Stimulated activated effector memory CD8-positive, alpha-beta T cell treated with anti-CD3 and anti-CD28 coated beads, Interleukin-12 subunit alpha, Interleukin-12 subunit beta, amount 100 ng/mL, for 72 hours (primary cell): ENCODE data around the gene ZC3H14.

Source experiments
- ATAC-seq: fragments of 150-1000 bp; cut with Tn5 transposase; 2 replicates; pipeline ENCODE4 v1.10.0; 2021
- DNase-seq, 2 donors: peaks; one replicate each; pipeline ENCODE4 v3.0.0; 2021 to 2022; ENCODE audit warnings: low spot score in 2 of 2
- H3K27ac Mint-ChIP-seq: one replicate; pipeline ENCODE4 v1.8.0; 2022; ENCODE audit warnings: mild to moderate bottlenecking, mixed read lengths
- H3K36me3 Mint-ChIP-seq: one replicate; pipeline ENCODE4 v1.8.0; 2022; ENCODE audit warnings: mild to moderate bottlenecking, mixed read lengths
- H3K4me1 Mint-ChIP-seq: one replicate; pipeline ENCODE4 v1.8.0; 2022; ENCODE audit warnings: mixed read lengths
- H3K4me3 Mint-ChIP-seq: one replicate; pipeline ENCODE4 v1.8.0; 2022; ENCODE audit warnings: mild to moderate bottlenecking, mixed read lengths
- H3K9me3 Mint-ChIP-seq: one replicate; pipeline ENCODE4 v1.8.0; 2022; ENCODE audit warnings: mixed read lengths

The ZC3H14 gene

DNA sequence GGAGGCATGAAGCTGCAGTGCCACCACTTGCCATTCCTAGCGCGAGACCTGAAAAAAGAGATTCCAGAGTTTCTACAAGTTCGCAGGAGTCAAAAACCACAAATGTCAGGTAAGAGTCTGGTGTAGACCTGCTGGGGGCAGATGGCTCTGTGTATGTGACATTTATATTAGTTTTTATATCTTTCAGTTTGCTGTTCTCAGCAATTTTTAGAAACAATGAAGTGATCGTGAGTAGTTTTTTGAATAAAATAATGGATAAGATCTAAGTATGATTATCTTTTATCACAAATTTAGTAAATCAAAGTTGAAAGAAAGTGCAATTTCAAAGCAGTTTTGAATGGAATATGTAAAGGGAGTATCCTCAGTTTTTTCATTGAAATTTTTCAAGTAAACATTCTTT is 9.3 kb downstream of the ZC3H14 start:
- Mint-ChIP-seq H3K9me3 (peaks cover 4% of the 10 kb centered on the region), H3K4me1 (peaks cover 5% of the 10 kb centered on the region), H3K36me3 (peaks cover 98% of the 10 kb centered on the region), H3K4me3 (no peak overlapping the region), H3K27ac (no peak overlapping the region)
- ATAC-seq: no peak
- no peak for DNase-seq

DNA sequence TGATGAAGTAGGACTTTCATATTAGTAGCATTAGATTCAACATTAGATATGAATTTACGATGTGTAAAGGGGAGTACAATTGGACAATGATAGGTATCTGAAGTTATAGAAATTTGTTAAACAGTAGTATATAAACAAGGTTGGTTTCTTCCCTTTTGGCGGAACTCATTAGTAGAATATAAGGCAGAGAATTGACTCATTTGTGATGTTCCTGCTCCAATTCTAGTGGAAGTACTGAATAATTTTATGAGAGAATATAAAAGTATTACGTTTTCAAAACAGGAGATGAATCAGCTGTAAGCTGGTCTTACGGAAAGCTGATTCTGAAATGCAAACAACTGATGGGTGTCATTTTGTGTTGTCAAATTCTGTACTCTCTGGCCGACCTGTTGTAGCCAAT is 13.4 kb downstream of the ZC3H14 start:
- Mint-ChIP-seq H3K27ac (no peak overlapping the region), H3K4me1 (no peaks in the 10 kb centered on the region), H3K9me3 (no peaks in the 10 kb centered on the region), H3K4me3 (no peak overlapping the region), H3K36me3 (peaks cover 100% of the 10 kb centered on the region)
- ATAC-seq (no peak), DNase-seq (no peak)

DNA sequence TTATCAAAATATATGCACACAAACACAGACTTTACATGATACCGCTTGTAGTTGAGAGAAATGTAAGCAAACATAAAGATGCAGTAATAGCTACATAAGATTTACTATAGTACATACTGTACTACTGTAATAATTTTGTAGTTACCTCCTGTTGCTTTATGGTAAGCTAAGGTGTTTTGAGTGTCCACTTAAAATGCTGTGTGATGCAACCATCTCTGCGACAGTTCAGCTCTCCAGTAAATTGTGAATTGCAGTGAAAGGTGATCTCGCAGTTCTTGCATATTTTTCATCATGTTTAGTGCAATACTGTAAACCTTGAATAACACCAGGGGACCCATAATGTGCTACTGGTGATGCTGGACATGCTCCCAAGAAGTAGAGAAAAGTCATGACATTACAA is 21.6 kb downstream of the ZC3H14 start:
- Mint-ChIP-seq H3K9me3 (no peaks in the 10 kb centered on the region), H3K27ac (no peak overlapping the region), H3K4me3 (no peak overlapping the region), H3K4me1 (peaks cover 1% of the 10 kb centered on the region), H3K36me3 (peaks cover 94% of the 10 kb centered on the region)
- ATAC-seq: no peak
- no peak for DNase-seq

DNA sequence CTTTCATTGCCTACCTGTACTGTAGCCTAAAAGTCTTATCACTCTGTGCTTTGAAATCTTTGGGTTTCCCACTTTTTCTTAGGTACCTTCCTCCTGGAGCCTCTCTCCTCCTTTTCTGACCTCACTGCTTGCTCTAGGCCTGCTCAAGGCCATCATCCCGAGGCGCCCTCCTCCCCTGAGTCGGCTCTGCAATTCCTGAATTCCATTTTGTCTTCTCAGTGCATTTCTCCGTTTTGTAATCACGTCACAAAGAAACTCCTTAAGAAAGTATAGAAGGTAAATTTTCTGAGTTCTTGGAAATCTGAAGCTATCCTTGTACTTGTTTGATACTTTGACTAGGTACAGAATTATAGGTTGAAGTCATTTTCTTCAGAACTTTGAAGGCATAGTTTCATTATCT is 25.2 kb downstream of the ZC3H14 start:
- H3K9me3 Mint-ChIP-seq: no peaks in the 10 kb centered on the region
- peaks cover 11% of the 10 kb centered on the region for H3K4me1 Mint-ChIP-seq
- no peak overlapping the region for H3K4me3 Mint-ChIP-seq
- ATAC-seq (no peak), DNase-seq (no peak)
- no peak overlapping the region for H3K27ac Mint-ChIP-seq
- H3K36me3 Mint-ChIP-seq: peaks cover 94% of the 10 kb centered on the region

DNA sequence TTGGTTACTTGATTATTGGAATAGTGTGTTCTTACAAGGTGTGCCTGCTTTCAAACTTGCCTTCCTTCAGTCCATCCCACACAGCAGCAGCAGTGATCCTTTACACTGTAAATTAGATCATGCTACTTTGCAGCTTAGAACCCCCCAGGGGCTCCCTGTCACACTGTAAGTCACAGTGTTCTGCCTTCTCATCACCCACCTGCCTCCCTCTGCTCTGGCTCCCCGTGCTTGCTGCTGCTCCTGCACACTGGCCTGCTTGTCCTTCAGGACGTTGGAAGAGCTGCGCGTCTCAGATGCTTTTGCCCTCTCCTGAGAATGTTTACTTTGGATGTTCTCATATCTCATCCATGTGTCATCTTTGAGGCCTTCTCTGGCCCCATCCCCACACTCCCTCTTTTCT is 27.3 kb downstream of the ZC3H14 start:
- Mint-ChIP-seq H3K4me1 (peaks cover 11% of the 10 kb centered on the region), H3K9me3 (no peaks in the 10 kb centered on the region), H3K36me3 (peaks cover 95% of the 10 kb centered on the region), H3K4me3 (no peak overlapping the region), H3K27ac (peak overlapping the region; percentile 46)
- ATAC-seq (no peak), DNase-seq (no peak)

DNA sequence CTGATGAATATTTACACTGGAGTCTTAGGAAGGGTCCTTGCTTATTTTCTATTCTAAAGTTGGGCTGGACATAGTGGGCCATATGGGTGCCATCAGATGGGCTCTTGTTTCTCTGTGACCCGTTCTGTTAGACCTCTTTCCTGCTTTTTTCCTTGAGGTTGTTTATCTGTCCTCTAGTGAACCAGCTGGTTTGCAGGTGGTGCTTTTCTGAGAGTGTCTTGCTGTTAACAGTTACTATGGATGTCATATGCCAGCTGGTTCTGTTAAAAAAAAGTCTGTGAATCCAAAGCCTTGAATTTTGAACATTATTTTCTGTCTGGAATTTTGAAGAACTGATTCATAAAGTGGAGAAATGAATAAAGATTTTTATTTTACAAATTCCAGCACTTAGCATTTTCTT is 29.2 kb downstream of the ZC3H14 start:
- peaks cover 13% of the 10 kb centered on the region for H3K4me1 Mint-ChIP-seq
- H3K9me3 Mint-ChIP-seq: no peaks in the 10 kb centered on the region
- H3K27ac Mint-ChIP-seq: no peak overlapping the region
- no peak overlapping the region for H3K4me3 Mint-ChIP-seq
- ATAC-seq (no peak), DNase-seq (no peak)
- H3K36me3 Mint-ChIP-seq: peaks cover 93% of the 10 kb centered on the region

DNA sequence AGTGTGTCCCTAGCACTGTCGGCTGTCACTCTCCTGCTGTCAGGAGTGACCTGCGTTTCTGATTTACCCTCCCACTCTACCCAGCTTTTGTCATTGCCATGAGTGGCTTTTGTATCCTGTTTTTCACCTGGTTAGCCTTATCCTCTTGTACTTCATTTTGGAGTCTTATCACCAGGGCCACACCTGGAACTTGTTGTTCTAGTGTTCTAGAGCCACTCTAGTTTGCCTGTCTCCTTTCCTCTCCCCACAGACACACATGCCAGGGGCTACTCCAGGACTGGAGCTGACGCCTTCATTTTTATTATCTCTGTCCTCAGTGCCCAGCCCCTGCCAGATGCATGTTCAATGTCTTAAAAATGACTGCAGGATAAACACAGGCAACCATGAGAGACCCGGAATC is 34.2 kb downstream of the ZC3H14 start:
- DNase-seq (no peak), ATAC-seq (no peak)
- peak overlapping the region; percentile 63 for H3K27ac Mint-ChIP-seq
- no peak overlapping the region for H3K4me3 Mint-ChIP-seq
- H3K36me3 Mint-ChIP-seq: peaks cover 94% of the 10 kb centered on the region
- H3K4me1 Mint-ChIP-seq: peaks cover 38% of the 10 kb centered on the region
- H3K9me3 Mint-ChIP-seq: no peaks in the 10 kb centered on the region

DNA sequence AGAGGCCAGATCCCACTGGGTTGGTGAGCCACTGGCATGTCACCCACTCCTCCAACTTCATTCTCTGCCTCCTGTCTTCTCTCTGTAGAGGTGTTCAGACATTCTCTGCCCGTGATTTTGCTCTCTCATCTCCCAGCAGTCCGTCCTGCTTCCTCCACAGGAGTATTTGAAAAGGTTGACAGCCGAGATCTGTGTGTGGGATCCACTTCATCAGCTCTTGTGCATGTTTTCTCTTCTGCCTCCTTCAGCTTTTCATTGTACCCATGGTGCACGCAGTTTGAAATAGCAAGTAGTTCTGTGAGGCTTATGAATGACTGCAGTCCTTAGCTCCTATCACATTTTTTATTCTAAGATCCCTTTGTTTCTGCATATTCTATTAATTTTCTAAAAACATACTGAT is 34.8 kb downstream of the ZC3H14 start:
- H3K4me1 Mint-ChIP-seq: peaks cover 38% of the 10 kb centered on the region
- no peak for ATAC-seq
- H3K36me3 Mint-ChIP-seq: peaks cover 94% of the 10 kb centered on the region
- DNase-seq: no peak
- peak overlapping the region; percentile 63 for H3K27ac Mint-ChIP-seq
- H3K4me3 Mint-ChIP-seq: no peak overlapping the region
- no peaks in the 10 kb centered on the region for H3K9me3 Mint-ChIP-seq

DNA sequence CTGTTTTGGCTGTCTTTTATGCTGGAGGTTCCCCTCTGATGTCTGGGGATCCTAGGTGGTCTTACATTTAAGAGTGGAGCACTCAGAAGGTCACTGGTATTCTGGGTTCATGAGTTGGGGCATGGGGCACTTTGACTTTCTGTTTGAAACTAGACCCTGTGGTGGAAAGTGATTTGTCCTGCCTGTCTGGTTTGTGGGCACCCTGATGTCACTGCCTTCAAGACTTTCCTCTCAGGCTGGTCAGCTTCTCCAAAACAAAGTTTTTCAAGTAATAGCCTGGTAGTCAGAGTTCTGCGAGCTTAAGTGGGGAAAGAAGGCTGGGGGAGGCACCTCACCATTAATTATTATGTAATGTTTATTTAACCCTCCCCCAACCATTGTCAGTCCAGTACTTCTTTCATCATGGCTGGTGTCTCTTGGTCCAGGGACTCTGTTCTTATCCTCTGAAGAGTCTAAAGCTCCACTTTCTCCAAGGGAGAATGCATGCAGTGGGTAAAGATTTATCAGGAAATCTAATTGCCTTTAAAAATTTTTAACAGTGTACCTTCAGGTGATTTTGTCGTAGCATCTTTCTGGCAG is 35.3 kb downstream of the ZC3H14 start:
- no peak for DNase-seq
- no peak for ATAC-seq
- Mint-ChIP-seq H3K36me3 (peaks cover 91% of the 10 kb centered on the region), H3K4me3 (no peak overlapping the region), H3K9me3 (no peaks in the 10 kb centered on the region), H3K4me1 (peaks cover 38% of the 10 kb centered on the region), H3K27ac (no peak overlapping the region)

DNA sequence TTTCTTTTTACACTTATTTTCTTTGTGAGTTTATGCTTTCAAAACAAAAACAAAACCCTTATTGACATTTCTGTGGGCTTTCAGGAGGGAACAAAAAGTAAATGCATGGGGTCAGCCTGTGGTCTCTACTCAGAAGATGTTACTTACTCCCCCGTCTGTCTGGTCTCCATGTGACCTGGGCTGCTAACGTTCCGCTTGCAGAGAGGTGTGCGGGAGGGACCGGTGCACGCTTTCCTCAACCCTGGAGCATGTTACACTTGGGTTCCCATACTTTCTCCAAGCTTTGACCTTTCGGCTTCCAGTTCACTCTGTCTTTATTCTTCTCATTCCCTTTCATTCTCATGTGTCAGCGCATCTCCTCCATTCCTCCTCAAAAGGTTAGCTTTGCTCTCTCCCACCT is 36.5 kb downstream of the ZC3H14 start:
- Mint-ChIP-seq H3K4me1 (peaks cover 38% of the 10 kb centered on the region), H3K27ac (peak overlapping the region; percentile 75), H3K9me3 (no peaks in the 10 kb centered on the region), H3K4me3 (peak overlapping the region; percentile 55), H3K36me3 (peaks cover 91% of the 10 kb centered on the region)
- no peak for ATAC-seq
- DNase-seq: no peak

DNA sequence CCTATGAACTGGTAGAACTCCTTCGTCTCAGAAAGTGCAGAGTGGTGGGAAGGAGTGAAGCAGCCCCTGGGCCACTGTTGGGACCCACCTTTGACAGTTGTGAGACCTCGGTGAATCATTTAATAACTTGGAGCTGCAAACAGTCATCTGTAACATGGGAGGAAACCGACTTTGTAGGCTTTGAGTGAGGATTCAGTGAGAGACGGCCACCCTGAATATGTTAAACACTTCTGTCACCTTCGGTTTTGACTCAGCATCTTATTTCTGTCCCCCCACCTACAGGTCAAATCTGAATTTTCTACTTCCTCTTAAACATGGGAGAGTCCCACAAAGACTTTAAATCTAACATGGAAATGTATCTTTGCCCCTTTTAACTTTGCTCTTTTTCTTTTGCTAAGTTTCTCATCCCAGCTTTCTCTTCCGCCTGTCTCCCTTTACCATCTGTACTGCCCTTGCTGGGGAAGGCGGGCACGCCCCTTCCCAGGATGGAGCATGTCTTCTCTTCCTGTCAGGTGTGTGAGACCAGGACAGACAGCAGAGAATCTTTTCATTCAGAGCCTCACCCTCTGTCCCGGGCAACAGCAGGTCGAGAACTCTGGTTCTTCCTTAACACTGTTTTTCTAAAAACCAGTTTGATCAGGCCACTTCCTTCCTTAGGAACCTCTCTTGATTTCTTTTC is 37.1 kb downstream of the ZC3H14 start:
- peak overlapping the region; percentile 55 for H3K4me3 Mint-ChIP-seq
- H3K9me3 Mint-ChIP-seq: no peaks in the 10 kb centered on the region
- H3K27ac Mint-ChIP-seq: peak overlapping the region; percentile 75
- peak; percentile 97 for ATAC-seq
- peaks cover 38% of the 10 kb centered on the region for H3K4me1 Mint-ChIP-seq
- H3K36me3 Mint-ChIP-seq: peaks cover 91% of the 10 kb centered on the region
- DNase-seq: peak; percentile 17 to 66

DNA sequence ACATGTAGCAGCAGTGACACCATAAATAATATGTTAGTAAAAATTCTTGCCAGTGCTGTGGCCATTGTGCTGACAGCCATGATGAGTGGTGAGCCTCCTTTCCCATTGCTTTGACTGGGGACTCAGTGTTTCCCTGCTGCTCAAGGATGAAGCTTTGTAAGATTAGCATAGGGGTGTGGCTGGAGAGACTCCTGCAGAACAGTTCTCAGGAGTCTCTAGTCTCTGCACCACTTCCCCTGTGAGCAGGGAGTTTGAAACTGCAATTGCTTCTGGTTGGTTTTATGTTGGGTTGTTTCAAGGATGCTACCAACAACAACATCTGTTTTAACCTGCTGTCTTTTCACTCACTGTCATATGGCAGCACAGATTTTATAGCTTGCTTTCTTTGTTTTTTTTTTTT is 41.4 kb downstream of the ZC3H14 start:
- Mint-ChIP-seq H3K4me1 (peaks cover 25% of the 10 kb centered on the region), H3K4me3 (no peak overlapping the region), H3K9me3 (no peaks in the 10 kb centered on the region), H3K27ac (no peak overlapping the region), H3K36me3 (peaks cover 93% of the 10 kb centered on the region)
- DNase-seq: no peak
- ATAC-seq: no peak

DNA sequence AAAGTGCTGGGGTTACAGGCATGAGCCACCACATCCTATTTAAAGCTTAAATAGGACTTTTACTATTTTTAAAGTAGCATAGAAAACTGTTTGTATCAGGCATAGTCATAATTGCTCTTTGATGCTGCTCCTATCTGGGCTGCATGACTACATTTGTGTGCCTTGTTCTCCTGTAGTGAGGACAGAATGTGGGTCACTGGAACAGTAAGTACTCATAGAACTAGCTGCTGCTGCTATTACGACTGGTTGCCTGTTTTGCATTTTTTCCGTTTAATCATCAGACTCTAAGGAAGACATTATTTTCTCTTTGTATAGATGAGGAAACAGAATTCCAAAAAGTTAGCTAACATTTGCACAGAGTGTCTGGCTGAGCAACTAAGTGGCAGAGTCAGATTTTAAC is 42.8 kb downstream of the ZC3H14 start:
- Mint-ChIP-seq H3K4me3 (no peak overlapping the region), H3K9me3 (no peaks in the 10 kb centered on the region), H3K36me3 (peaks cover 96% of the 10 kb centered on the region), H3K27ac (peak overlapping the region; percentile 10), H3K4me1 (peaks cover 11% of the 10 kb centered on the region)
- DNase-seq: no peak
- ATAC-seq: peak; percentile 87

DNA sequence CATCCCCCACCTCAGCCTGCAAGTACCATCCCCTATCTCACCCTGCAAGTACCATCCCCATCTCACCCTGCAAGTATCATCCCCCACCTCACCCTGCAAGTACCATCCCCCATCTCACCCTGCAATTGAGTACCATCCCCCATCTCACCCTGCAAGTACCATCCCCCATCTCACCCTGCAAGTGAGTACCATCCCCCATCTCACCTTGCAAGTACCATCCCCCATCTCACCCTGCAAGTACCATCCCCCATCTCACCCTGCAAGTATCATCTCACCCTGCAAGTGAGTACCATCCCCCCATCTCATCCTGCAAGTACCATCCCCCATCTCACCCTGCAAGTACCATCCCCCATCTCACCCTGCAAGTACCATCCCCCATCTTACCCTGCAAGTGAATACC is 45.0 kb downstream of the ZC3H14 start:
- H3K9me3 Mint-ChIP-seq: no peaks in the 10 kb centered on the region
- DNase-seq (no peak), ATAC-seq (no peak)
- no peak overlapping the region for H3K27ac Mint-ChIP-seq
- no peak overlapping the region for H3K4me3 Mint-ChIP-seq
- peaks cover 97% of the 10 kb centered on the region for H3K36me3 Mint-ChIP-seq
- H3K4me1 Mint-ChIP-seq: peaks cover 16% of the 10 kb centered on the region

DNA sequence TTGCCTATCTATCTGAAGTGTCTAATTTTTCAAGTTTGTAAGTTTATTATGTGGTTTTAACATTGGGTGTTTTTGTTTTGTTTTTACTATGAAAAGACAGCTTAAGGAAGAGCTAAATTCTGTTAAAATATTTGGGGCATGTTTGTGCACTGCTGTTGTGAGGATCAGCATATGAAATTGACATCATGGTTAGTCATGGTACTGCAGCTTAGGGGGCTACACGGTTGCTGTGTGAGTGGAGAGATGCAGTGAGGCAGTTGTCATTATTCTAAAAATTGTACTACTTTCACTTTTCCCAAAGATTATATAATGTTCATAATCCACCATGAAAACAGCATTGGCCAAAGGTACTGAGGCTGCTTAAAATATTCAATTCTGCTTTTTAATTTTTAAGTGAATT is 49.0 kb downstream of the ZC3H14 start:
- Mint-ChIP-seq H3K4me3 (no peak overlapping the region), H3K36me3 (peaks cover 100% of the 10 kb centered on the region), H3K27ac (peak overlapping the region; percentile 55), H3K4me1 (peaks cover 24% of the 10 kb centered on the region), H3K9me3 (no peaks in the 10 kb centered on the region)
- DNase-seq (peak in 1 of 2 donors; percentile 7), ATAC-seq (no peak)

DNA sequence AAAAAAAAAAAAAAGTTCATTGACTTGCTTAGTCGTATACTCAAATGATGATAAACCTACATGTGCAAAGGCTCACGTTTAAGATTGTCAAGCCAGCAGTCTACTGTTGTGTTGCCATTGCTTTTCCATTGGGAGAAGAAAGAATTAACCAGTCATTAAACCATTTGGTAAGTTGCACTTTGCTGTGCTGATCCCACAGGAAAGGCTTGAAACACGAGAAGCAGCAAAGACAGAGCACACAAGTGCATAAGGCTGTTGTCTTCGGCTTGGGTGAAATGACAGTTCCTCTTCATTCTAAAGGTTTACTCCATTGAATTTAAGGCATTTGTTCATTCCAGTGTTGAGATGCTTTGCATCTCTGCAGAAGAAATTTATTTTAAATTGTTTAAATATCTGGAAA is 50.1 kb downstream of the ZC3H14 start:
- peaks cover 98% of the 10 kb centered on the region for H3K36me3 Mint-ChIP-seq
- H3K9me3 Mint-ChIP-seq: no peaks in the 10 kb centered on the region
- H3K4me3 Mint-ChIP-seq: no peak overlapping the region
- ATAC-seq (no peak), DNase-seq (no peak)
- H3K27ac Mint-ChIP-seq: no peak overlapping the region
- peaks cover 23% of the 10 kb centered on the region for H3K4me1 Mint-ChIP-seq
